Stimulated activated naive B cell treated with anti-CD40 and anti-IgM and Interleukin-4, amounts not matched to agents 10 μg/mL and 1 μg/mL and 100 μg/mL, for 72 hours (primary cell): ENCODE measurements around the gene UCK2.

Experiments
- ATAC-seq, 2 donors: fragments of 150-1000 bp; cut with Tn5 transposase; replicated peaks; 2 replicates each; pipeline ENCODE4 v1.10.0; 2021; ENCODE audit warnings: moderate library complexity in 1 of 2
- DNase-seq: peaks from one replicate; pipeline ENCODE4 v3.0.0; 2021
- H3K27ac Mint-ChIP-seq: one replicate; pipeline ENCODE4 v1.8.0; 2022; ENCODE audit warnings: mild to moderate bottlenecking, mixed read lengths
- H3K27me3 Mint-ChIP-seq, 2 donors: one replicate each; pipeline ENCODE4 v1.8.0; 2022; ENCODE audit warnings: mixed read lengths in 2 of 2
- H3K36me3 Mint-ChIP-seq, 2 donors: one replicate each; pipeline ENCODE4 v1.8.0; 2022; ENCODE audit warnings: mixed read lengths in 2 of 2, mild to moderate bottlenecking in 1 of 2
- H3K4me1 Mint-ChIP-seq, 2 donors: one replicate each; pipeline ENCODE4 v1.8.0; 2022; ENCODE audit warnings: mixed read lengths in 2 of 2, mild to moderate bottlenecking in 1 of 2
- H3K4me3 Mint-ChIP-seq, 2 donors: one replicate each; pipeline ENCODE4 v1.8.0; 2022; ENCODE audit warnings: mild to moderate bottlenecking in 2 of 2, mixed read lengths in 2 of 2, moderate library complexity in 1 of 2
- H3K9me3 Mint-ChIP-seq, 2 donors: one replicate each; pipeline ENCODE4 v1.8.0; 2022; ENCODE audit warnings: mixed read lengths in 2 of 2, mild to moderate bottlenecking in 1 of 2

UCK2 gene

GRCh38 chr1:165842023-165842670 lies 14.7 kb downstream of the UCK2 start:
- DNase-seq (no peak), ATAC-seq (peak in 1 of 2 donors; percentile 59)
- no peaks in the 10 kb centered on the region for H3K27me3 Mint-ChIP-seq
- H3K27ac Mint-ChIP-seq, result peak overlapping the region; percentile 32
- H3K36me3 Mint-ChIP-seq, result peaks cover 20 to 22% of the 10 kb centered on the region in 2 donors
- H3K4me1 Mint-ChIP-seq, result peaks cover 30 to 71% of the 10 kb centered on the region in 2 donors
- peak overlapping the region in 1 of 2 donors; percentile 59 for H3K4me3 Mint-ChIP-seq
- no peaks in the 10 kb centered on the region for H3K9me3 Mint-ChIP-seq

GRCh38 chr1:165842671-165843129 lies 15.3 kb downstream of the UCK2 start:
- H3K27ac Mint-ChIP-seq, result peak overlapping the region; percentile 32
- ATAC-seq (peak; percentile 74 to 77), DNase-seq (no peak)

GRCh38 chr1:165843304-165843703 lies 15.9 kb downstream of the UCK2 start:
- DNase-seq (no peak), ATAC-seq (no peak)
- Mint-ChIP-seq H3K9me3 (peaks cover 0 to 1% of the 10 kb centered on the region in 2 donors), H3K27me3 (no peaks in the 10 kb centered on the region), H3K4me1 (peaks cover 27 to 69% of the 10 kb centered on the region in 2 donors), H3K36me3 (peaks cover 16 to 21% of the 10 kb centered on the region in 2 donors), H3K4me3 (no peak overlapping the region), H3K27ac (no peak overlapping the region)

More at GRCh38 chr1:165842671-165843129, 15.3 kb downstream of the UCK2 start:
- no peaks in the 10 kb centered on the region for H3K27me3 Mint-ChIP-seq
- H3K4me3 Mint-ChIP-seq, result peak overlapping the region; percentile 14 to 59
- H3K4me1 Mint-ChIP-seq, result peaks cover 30 to 74% of the 10 kb centered on the region in 2 donors
- H3K9me3 Mint-ChIP-seq, result no peaks in the 10 kb centered on the region
- H3K36me3 Mint-ChIP-seq, result peaks cover 20 to 22% of the 10 kb centered on the region in 2 donors

GRCh38 chr1:165844114-165844798 lies 16.8 kb downstream of the UCK2 start:
- Mint-ChIP-seq H3K36me3 (peaks cover 21 to 25% of the 10 kb centered on the region in 2 donors), H3K27ac (no peak overlapping the region), H3K27me3 (no peaks in the 10 kb centered on the region), H3K4me3 (no peak overlapping the region), H3K9me3 (peaks cover 0 to 1% of the 10 kb centered on the region in 2 donors), H3K4me1 (peaks cover 28 to 67% of the 10 kb centered on the region in 2 donors)
- ATAC-seq (no peak), DNase-seq (no peak)

GRCh38 chr1:165844933-165845332 lies 17.5 kb downstream of the UCK2 start:
- peaks cover 0 to 1% of the 10 kb centered on the region in 2 donors for H3K9me3 Mint-ChIP-seq
- H3K4me3 Mint-ChIP-seq, result no peak overlapping the region
- H3K4me1 Mint-ChIP-seq, result peaks cover 33 to 70% of the 10 kb centered on the region in 2 donors
- H3K27me3 Mint-ChIP-seq, result no peaks in the 10 kb centered on the region
- no peak for DNase-seq
- ATAC-seq, result no peak
- H3K36me3 Mint-ChIP-seq, result peaks cover 20 to 23% of the 10 kb centered on the region in 2 donors
- no peak overlapping the region for H3K27ac Mint-ChIP-seq

GRCh38 chr1:165845569-165845968 lies 18.2 kb downstream of the UCK2 start:
- Mint-ChIP-seq H3K27me3 (no peaks in the 10 kb centered on the region), H3K36me3 (peaks cover 20 to 23% of the 10 kb centered on the region in 2 donors), H3K9me3 (peaks cover 0 to 1% of the 10 kb centered on the region in 2 donors), H3K4me3 (no peak overlapping the region), H3K4me1 (peaks cover 33 to 67% of the 10 kb centered on the region in 2 donors), H3K27ac (no peak overlapping the region)
- DNase-seq (no peak), ATAC-seq (no peak)

GRCh38 chr1:165845992-165846748 lies 18.8 kb downstream of the UCK2 start:
- ATAC-seq, result no peak

GRCh38 chr1:165847486-165847885 lies 20.1 kb downstream of the UCK2 start:
- Mint-ChIP-seq H3K27me3 (no peaks in the 10 kb centered on the region), H3K36me3 (peaks cover 14 to 33% of the 10 kb centered on the region in 2 donors), H3K27ac (no peak overlapping the region), H3K4me3 (no peak overlapping the region), H3K9me3 (peaks cover 0 to 1% of the 10 kb centered on the region in 2 donors), H3K4me1 (peaks cover 27 to 69% of the 10 kb centered on the region in 2 donors)
- no peak for DNase-seq
- ATAC-seq, result no peak

More at GRCh38 chr1:165845992-165846748, 18.8 kb downstream of the UCK2 start:
- H3K9me3 Mint-ChIP-seq, result peaks cover 0 to 1% of the 10 kb centered on the region in 2 donors
- peaks cover 20 to 25% of the 10 kb centered on the region in 2 donors for H3K36me3 Mint-ChIP-seq
- H3K4me1 Mint-ChIP-seq, result peaks cover 37 to 70% of the 10 kb centered on the region in 2 donors
- H3K27ac Mint-ChIP-seq, result no peak overlapping the region
- no peaks in the 10 kb centered on the region for H3K27me3 Mint-ChIP-seq
- no peak for DNase-seq
- no peak overlapping the region for H3K4me3 Mint-ChIP-seq

GRCh38 chr1:165849353-165850133 lies 22.1 kb downstream of the UCK2 start:
- Mint-ChIP-seq H3K4me3 (no peak overlapping the region), H3K9me3 (peaks cover 0 to 1% of the 10 kb centered on the region in 2 donors), H3K27ac (no peak overlapping the region), H3K36me3 (peaks cover 10 to 29% of the 10 kb centered on the region in 2 donors), H3K4me1 (peaks cover 33 to 72% of the 10 kb centered on the region in 2 donors), H3K27me3 (no peaks in the 10 kb centered on the region)
- ATAC-seq, result no peak
- no peak for DNase-seq

- Mint-ChIP-seq H3K9me3 (peaks cover 0 to 1% of the 10 kb centered on the region in 2 donors), H3K27ac (no peak overlapping the region), H3K4me3 (no peak overlapping the region), H3K36me3 (peaks cover 10 to 32% of the 10 kb centered on the region in 2 donors), H3K4me1 (peaks cover 41 to 71% of the 10 kb centered on the region in 2 donors), H3K27me3 (no peaks in the 10 kb centered on the region)
- ATAC-seq (peak; percentile 82 to 85), DNase-seq (no peak)
Measured at GRCh38 chr1:165851034-165851658, 23.7 kb downstream of the UCK2 start.

GRCh38 chr1:165852871-165853270 lies 25.5 kb downstream of the UCK2 start:
- ATAC-seq, result no peak
- peaks cover 10 to 35% of the 10 kb centered on the region in 2 donors for H3K36me3 Mint-ChIP-seq
- DNase-seq, result no peak
- H3K4me1 Mint-ChIP-seq, result peaks cover 49 to 80% of the 10 kb centered on the region in 2 donors
- H3K27ac Mint-ChIP-seq, result no peak overlapping the region
- H3K4me3 Mint-ChIP-seq, result no peak overlapping the region
- peaks cover 0 to 1% of the 10 kb centered on the region in 2 donors for H3K9me3 Mint-ChIP-seq
- no peaks in the 10 kb centered on the region for H3K27me3 Mint-ChIP-seq

- H3K36me3 Mint-ChIP-seq, result peaks cover 11 to 33% of the 10 kb centered on the region in 2 donors
- no peak overlapping the region for H3K4me3 Mint-ChIP-seq
- no peak overlapping the region for H3K27ac Mint-ChIP-seq
- no peaks in the 10 kb centered on the region for H3K27me3 Mint-ChIP-seq
- no peaks in the 10 kb centered on the region for H3K9me3 Mint-ChIP-seq
- ATAC-seq, result no peak
- no peak for DNase-seq
- peaks cover 53 to 86% of the 10 kb centered on the region in 2 donors for H3K4me1 Mint-ChIP-seq
Measured at GRCh38 chr1:165853528-165854075, 26.2 kb downstream of the UCK2 start.
